ENCODE results near the gene POU2F3. TPM values are rescaled to one million over a fixed set of nuclear protein-coding genes. Genes with fewer than 3 reads are reported as not detected.

POU2F3 gene
- not detected in 2 replicates for total RNA-seq

- no peak for DNase-seq (ENCODE audit: low read depth, low spot score)
These were observed at the start of gene POU2F3 for GRCh38 chr11:120239713-120240640. TSS of gene POU2F3 (plus strand) at chr11:120240140. CDS start at chr11:120240344, 204 bp downstream.

- DNase-seq (ENCODE audit: low read depth, low spot score) = no peak
These were observed 48.9 kb upstream of the POU2F3 start for GRCh38 chr11:120191058-120191457.

GRCh38 chr11:120192831-120193625 is 46.9 kb upstream of the POU2F3 start:
- no peak for DNase-seq (ENCODE audit: low read depth, low spot score)

GRCh38 chr11:120194166-120194565 is 45.8 kb upstream of the POU2F3 start:
- no peak for DNase-seq (ENCODE audit: low read depth, low spot score)

- DNase-seq (ENCODE audit: low read depth, low spot score) = no peak
These were observed 44.2 kb upstream of the POU2F3 start for GRCh38 chr11:120195601-120196320.

GRCh38 chr11:120196826-120197225 is 43.1 kb upstream of the POU2F3 start:
- DNase-seq (ENCODE audit: low read depth, low spot score) = no peak

GRCh38 chr11:120197251-120197891 is 42.6 kb upstream of the POU2F3 start:
- DNase-seq (ENCODE audit: low read depth, low spot score) = no peak

- DNase-seq (ENCODE audit: low read depth, low spot score) = no peak
These were observed 42.0 kb upstream of the POU2F3 start for GRCh38 chr11:120197977-120198376.

GRCh38 chr11:120198403-120198786 is 41.5 kb upstream of the POU2F3 start:
- DNase-seq (ENCODE audit: low read depth, low spot score) = no peak

- no peak for DNase-seq (ENCODE audit: low read depth, low spot score)
These were observed 41.0 kb upstream of the POU2F3 start for GRCh38 chr11:120198787-120199469.

- DNase-seq (ENCODE audit: low read depth, low spot score) = no peak
These were observed 40.3 kb upstream of the POU2F3 start for GRCh38 chr11:120199613-120200012.

GRCh38 chr11:120200677-120201076 is 39.3 kb upstream of the POU2F3 start:
- no peak for DNase-seq (ENCODE audit: low read depth, low spot score)

GRCh38 chr11:120201653-120202052 is 38.3 kb upstream of the POU2F3 start:
- DNase-seq (ENCODE audit: low read depth, low spot score) = no peak

- DNase-seq (ENCODE audit: low read depth, low spot score) = no peak
These were observed 36.3 kb upstream of the POU2F3 start for GRCh38 chr11:120203626-120204025.

- DNase-seq (ENCODE audit: low read depth, low spot score) = no peak
These were observed 34.3 kb upstream of the POU2F3 start for GRCh38 chr11:120205596-120206161.

GRCh38 chr11:120207512-120207911 is 32.4 kb upstream of the POU2F3 start:
- DNase-seq (ENCODE audit: low read depth, low spot score) = no peak

- DNase-seq (ENCODE audit: low read depth, low spot score) = no peak
These were observed 31.9 kb upstream of the POU2F3 start for GRCh38 chr11:120208001-120208441.

- DNase-seq (ENCODE audit: low read depth, low spot score) = no peak
These were observed 31.2 kb upstream of the POU2F3 start for GRCh38 chr11:120208777-120209176.

GRCh38 chr11:120209746-120210625 is 30.0 kb upstream of the POU2F3 start:
- DNase-seq (ENCODE audit: low read depth, low spot score) = no peak
